ENCODE data around the gene S100PBP. TPM values are rescaled to one million over a fixed set of nuclear protein-coding genes. Genes with fewer than 3 reads are reported as not detected.

S100PBP gene
- total RNA-seq, 1 donor from 2014 or later: 11.1 TPM

DNA sequence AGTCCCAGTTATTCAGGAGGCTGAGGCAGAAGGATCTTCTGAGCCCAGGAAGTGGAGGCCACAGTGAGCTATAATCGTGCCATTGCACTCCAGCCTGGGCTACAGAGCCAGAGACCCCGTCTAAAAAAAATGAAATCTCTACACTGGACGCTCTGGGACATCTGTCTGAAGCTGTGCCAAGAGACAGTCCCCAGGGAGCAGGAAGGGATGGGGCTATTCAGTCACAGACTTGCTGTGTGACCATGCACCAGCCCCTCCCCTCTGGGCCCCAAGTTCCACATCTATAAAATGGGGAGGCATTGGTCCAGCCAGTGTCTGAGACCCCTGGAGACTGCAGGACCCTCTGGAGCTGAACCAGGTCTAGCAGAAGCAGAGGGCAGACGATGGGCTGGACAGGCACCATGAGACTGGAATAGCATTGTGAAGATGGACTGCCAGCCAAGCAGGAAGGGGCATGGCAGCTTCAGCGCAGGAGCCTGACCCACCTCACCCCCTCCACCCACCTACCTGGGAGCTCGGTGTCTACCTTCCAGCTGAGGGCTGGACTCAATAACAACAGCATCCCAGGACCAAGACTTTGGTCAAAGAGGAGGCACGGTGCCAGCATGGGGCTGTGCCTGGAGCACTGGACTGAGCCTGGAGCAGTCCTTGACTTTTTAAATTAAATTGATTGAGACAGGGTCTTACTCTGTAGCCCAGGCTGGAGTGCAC lies 82.3 kb downstream of the S100PBP start:
- H3K36me3 ChIP-seq: no peaks in the 10 kb centered on the region
- H3K9me3 ChIP-seq (replicated peaks): no peaks in the 10 kb centered on the region
- no peak for DNase-seq
- no peak for TF ChIP-seq CTCF (IDR thresholded peaks at IDR 0.05; ENCODE audit: borderline replicate concordance)
- H3K27ac ChIP-seq (replicated peaks): no peak overlapping the region
- H3K4me3 ChIP-seq: no peak overlapping the region
- H3K4me1 ChIP-seq: peaks cover 13% of the 10 kb centered on the region
- intact Hi-C loops (cut with micrococcal nuclease): no loop called here
- H3K27me3 ChIP-seq (ENCODE audit: low read depth): peaks cover 34% of the 10 kb centered on the region

GRCh38 chr1:32900371-32900955 lies 83.0 kb downstream of the S100PBP start:
- no peak for DNase-seq
- Histone ChIP-seq H3K27ac (replicated peaks) (no peak overlapping the region), H3K36me3 (no peaks in the 10 kb centered on the region), H3K4me1 (peaks cover 13% of the 10 kb centered on the region), H3K4me3 (peak overlapping the region; percentile 76), H3K9me3 (replicated peaks) (no peaks in the 10 kb centered on the region), H3K27me3 (ENCODE audit: low read depth) (peaks cover 29% of the 10 kb centered on the region)
- intact Hi-C loops (cut with micrococcal nuclease): no loop called here
- TF ChIP-seq CTCF (IDR thresholded peaks at IDR 0.05; ENCODE audit: borderline replicate concordance): no peak

GRCh38 chr1:32900956-32901822 lies 83.7 kb downstream of the S100PBP start, which contains the start of gene TMEM54:
TSS of gene TMEM54 (minus strand) at chr1:32901389. CDS start at chr1:32901238, 151 bp downstream.
- Histone ChIP-seq H3K4me1 (peaks cover 13% of the 10 kb centered on the region), H3K4me3 (peak within 1 kb of the TSS; percentile 76), H3K27me3 (ENCODE audit: low read depth) (peaks cover 28% of the 10 kb centered on the region), H3K36me3 (no peaks in the 10 kb centered on the region), H3K9me3 (replicated peaks) (no peaks in the 10 kb centered on the region), H3K27ac (replicated peaks) (no peak within 1 kb of the TSS)
- no peak for TF ChIP-seq CTCF (IDR thresholded peaks at IDR 0.05; ENCODE audit: borderline replicate concordance)
- intact Hi-C loops (cut with micrococcal nuclease): no loop called here
- peak; percentile 56 for DNase-seq

GRCh38 chr1:32901823-32902534 lies 84.5 kb downstream of the S100PBP start:
- intact Hi-C loops (cut with micrococcal nuclease): no loop called here
- no peak for TF ChIP-seq CTCF (IDR thresholded peaks at IDR 0.05; ENCODE audit: borderline replicate concordance)
- H3K4me3 ChIP-seq: peak overlapping the region; percentile 76
- peaks cover 13% of the 10 kb centered on the region for H3K4me1 ChIP-seq
- no peak for DNase-seq
- H3K27ac ChIP-seq (replicated peaks): no peak overlapping the region
- no peaks in the 10 kb centered on the region for H3K36me3 ChIP-seq
- no peaks in the 10 kb centered on the region for H3K9me3 ChIP-seq (replicated peaks)
- peaks cover 28% of the 10 kb centered on the region for H3K27me3 ChIP-seq (ENCODE audit: low read depth)

GRCh38 chr1:32902535-32902920 lies 85.1 kb downstream of the S100PBP start:
- Histone ChIP-seq H3K27me3 (ENCODE audit: low read depth) (peaks cover 28% of the 10 kb centered on the region), H3K4me3 (no peak overlapping the region), H3K4me1 (peaks cover 13% of the 10 kb centered on the region), H3K9me3 (replicated peaks) (no peaks in the 10 kb centered on the region), H3K36me3 (no peaks in the 10 kb centered on the region), H3K27ac (replicated peaks) (no peak overlapping the region)
- TF ChIP-seq CTCF (IDR thresholded peaks at IDR 0.05; ENCODE audit: borderline replicate concordance): no peak
- DNase-seq: no peak
- intact Hi-C loops (cut with micrococcal nuclease): no loop called here
